Testis (tissue), 2 donors: Measurements from ENCODE around the gene IMMP2L.

Source experiments
- CTCF ChIP-seq, 3 experiments: fragments of 450-650 bp in 2 of 3; fragments of 200-600 bp in 1 of 3; sonication (generic) in 1 of 3; IDR thresholded peaks; one replicate each; pipeline ENCODE4 v1.5.1; 2016 to 2019; ENCODE audit warnings: antibody characterized with exemption in 3 of 3, mild to moderate bottlenecking in 2 of 3, moderate library complexity in 1 of 3
- POLR2A ChIP-seq: fragments of 450-650 bp; IDR thresholded peaks from one replicate; pipeline ENCODE4 v1.6.1; 2017; ENCODE audit warnings: antibody characterized with exemption, mild to moderate bottlenecking, moderate library complexity

DNA sequence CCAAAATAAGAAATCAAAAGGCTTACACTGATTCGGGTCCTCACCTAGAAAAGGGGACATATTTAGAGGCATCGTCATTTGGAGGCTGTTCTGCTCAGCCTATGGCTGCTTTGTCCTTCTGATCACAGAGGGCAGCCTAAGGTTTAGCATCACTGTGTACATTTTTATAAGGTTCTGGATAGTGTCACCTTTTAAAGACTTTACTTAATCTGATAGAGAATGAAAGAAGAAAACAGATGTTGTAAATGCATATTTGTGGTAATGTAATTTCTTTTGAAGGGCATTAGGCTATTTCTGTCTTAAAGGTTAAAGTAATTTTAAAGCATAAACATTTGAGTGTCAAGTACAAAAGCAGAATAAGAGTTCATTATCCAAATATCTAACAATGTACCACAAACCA lies 916.7 kb downstream of the IMMP2L start:
- TF ChIP-seq CTCF (IDR thresholded peaks at IDR 0.05) = no peak
- TF ChIP-seq POLR2A = no peak
